Activated CD8-positive, alpha-beta memory T cell treated with anti-CD3 and anti-CD28 coated beads for 4 hours (primary cell): ENCODE results near the gene TRIM40.

Experiments used
- DNase-seq, 2 donors: peaks; one replicate each; pipeline ENCODE4 v3.0.0-alpha.2; 2020; ENCODE audit warnings: low read depth in 2 of 2

The TRIM40 gene

GRCh38 chr6:30147096-30147495 is 11.2 kb downstream of the TRIM40 start:
- no peak for DNase-seq

GRCh38 chr6:30149234-30149633 is 13.3 kb downstream of the TRIM40 start:
- no peak for DNase-seq

GRCh38 chr6:30149858-30150550 is 14.1 kb downstream of the TRIM40 start:
- no peak for DNase-seq

GRCh38 chr6:30150671-30151395 is 14.9 kb downstream of the TRIM40 start:
- no peak for DNase-seq

- DNase-seq: no peak
Observed at GRCh38 chr6:30151580-30151979, 15.6 kb downstream of the TRIM40 start.

- DNase-seq: no peak
Observed at GRCh38 chr6:30152016-30152673, 16.2 kb downstream of the TRIM40 start.

DNA sequence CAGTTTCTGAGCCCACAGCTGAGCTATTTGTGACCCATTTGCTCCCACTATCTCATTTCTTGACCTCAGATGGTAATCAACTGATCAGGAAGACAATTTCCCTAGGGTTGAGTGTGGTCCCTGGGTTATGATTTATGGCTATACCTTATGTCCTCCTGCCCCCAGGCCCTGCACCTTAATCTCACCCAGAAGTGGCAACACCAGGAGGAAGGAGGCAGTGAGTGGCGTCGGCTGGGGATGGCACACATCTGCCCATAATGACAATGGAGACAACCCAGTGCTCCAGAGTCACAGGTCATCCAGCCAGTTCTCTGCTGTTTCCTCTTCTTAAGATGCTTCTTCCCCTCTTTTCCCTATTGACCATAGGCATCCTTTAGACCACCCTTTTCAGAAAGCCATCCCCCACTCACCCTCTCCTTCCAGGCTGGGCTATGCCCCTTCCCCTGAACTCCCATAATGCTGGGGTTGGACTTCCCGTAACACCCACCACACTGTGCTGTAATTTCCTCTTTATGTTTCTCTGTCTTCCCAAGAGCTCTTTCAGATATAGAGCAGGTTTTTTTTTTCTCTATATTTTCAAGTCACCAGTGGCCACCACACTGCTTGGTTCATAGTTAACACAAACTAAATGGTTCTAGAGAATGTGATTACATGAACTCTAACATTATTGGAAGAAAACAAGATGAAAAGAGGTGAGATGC is 17.1 kb downstream of the TRIM40 start:
- no peak for DNase-seq

DNA sequence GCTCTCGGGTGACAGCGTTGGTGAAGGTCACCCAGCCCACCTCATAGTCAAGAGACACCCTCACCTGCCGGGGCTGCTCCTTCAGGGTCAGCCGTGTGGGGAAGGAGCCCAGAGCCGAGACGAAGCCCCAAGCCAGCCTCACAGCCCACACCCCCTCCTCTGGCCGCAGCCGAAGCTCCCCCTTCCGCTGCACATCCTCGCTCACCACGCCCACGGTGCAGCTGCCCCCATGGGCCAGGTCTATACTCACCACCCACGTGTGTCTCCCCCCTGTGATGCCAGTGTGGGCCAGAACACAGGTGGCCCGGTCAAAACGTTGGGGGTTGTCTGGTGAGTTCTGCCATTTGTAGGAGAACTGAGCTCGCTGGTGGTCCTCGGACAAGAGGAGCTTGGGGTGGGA is 18.1 kb downstream of the TRIM40 start:
- DNase-seq: no peak

GRCh38 chr6:30154709-30155519 is 19.0 kb downstream of the TRIM40 start:
- no peak for DNase-seq

DNA sequence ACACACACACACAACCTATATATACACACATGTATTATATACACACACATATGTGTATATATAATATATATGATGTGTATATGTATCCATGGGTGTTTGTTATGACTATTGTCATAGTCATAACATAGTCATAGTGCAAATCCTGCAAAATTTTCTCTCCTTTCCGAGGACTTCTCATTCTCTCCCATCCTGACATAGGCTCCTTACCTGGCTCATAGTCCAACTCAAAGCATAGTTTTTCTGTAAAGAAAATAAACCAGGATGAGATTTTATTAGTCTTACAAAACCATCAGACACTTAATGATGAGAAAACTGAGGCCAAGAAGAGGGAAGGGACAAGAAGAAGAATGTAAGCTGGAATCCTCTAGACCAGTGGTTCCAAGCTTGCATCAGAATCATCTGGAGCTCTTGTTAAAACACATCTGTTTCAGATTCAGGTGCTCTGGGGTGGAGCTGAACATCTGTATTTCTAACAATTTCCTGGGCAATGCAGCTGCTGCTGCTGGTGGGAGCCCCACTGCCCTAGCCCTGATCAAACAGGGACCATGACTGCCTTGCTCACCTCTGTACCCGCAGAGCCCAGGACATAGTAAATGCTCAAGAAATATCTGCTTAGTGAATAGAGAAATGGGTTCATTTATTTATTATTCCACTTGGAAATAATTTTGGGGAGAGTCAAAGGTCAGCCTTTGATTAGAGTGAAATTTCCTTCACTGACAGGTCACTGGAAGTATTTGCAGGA is 19.8 kb downstream of the TRIM40 start:
- no peak for DNase-seq

DNA sequence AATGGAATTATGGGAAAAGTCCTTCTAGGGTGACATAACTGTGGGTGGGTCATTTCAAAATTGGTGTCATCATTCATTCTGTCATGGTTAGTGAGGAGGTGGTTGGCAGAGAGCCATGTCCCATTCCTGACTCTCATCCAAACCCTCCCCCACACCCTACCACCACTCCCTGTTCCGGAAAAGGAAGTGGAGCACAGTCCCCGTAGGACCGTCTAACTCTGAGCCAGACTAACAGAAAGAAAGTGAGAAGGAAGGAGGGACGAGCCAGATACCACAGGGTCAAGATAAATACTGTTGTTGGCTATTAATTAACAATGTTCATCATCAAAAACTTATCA is 20.3 kb downstream of the TRIM40 start:
- no peak for DNase-seq

GRCh38 chr6:30156774-30157173 is 20.8 kb downstream of the TRIM40 start:
- DNase-seq: no peak

DNA sequence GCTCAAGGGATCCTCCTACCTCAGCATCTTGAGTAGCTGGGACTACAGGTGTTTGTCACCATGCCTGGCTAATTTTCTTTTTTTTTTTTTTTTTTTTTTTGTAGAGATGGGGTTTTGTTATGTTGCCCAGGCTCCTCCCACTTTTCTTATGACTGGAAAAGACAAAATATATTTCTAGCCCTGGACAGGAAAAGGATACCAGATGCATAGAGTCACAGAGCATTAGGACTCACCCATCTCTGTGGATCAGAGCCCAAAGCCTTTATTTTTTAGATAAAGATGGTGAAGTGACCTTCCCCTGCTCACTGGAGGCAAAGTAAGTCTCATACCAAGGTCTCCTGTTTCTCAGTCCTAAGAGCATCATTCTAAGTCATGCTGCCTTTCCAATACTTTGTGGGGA is 21.6 kb downstream of the TRIM40 start:
- no peak for DNase-seq

DNA sequence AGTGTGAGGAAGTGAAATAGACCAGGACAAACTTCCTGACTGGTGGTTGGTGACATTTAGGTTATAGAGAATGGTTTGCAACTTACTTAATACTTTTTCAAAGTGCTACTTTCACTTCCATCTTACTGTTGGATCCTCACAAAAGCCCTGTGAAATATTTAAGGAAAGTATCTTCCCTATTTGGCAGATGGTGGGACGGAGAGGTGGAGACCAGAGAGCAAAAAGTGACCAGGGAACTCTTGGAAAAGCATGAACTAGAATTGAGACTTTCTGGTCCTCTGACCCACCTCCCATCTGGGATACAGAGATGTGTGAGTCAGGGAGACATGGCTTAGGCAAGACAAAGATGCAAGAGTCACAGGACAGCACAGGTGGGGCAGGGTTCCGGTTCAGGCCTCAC is 22.1 kb downstream of the TRIM40 start:
- no peak for DNase-seq

GRCh38 chr6:30158475-30159040 is 22.6 kb downstream of the TRIM40 start:
- DNase-seq: no peak

GRCh38 chr6:30160008-30160784 is 24.3 kb downstream of the TRIM40 start:
- no peak for DNase-seq

- DNase-seq: no peak
Observed at GRCh38 chr6:30160785-30161531, 25.0 kb downstream of the TRIM40 start, which contains the start of gene TRIM10. Gene TRIM10, minus strand, starts transcription at chr6:30161211. Its CDS starts 353 bp downstream, at chr6:30160858.

- no peak for DNase-seq
Observed at GRCh38 chr6:30162265-30163089, 26.5 kb downstream of the TRIM40 start.
